HFFc6 (cell line): Measurements from ENCODE around the gene HEXD. TPM values are rescaled to one million over a fixed set of nuclear protein-coding genes. Genes with fewer than 3 reads are reported as not detected.

Source experiments
- DNase-seq: peaks from one replicate; pipeline ENCODE4 v3.0.0-alpha.2; 2018
- H3K27ac Mint-ChIP-seq: 2 replicates; pipeline ENCODE4 v1.8.0; 2020; ENCODE audit warnings: mild to moderate bottlenecking, mixed read lengths
- H3K27me3 Mint-ChIP-seq: 2 replicates; pipeline ENCODE4 v1.8.0; 2021; ENCODE audit warnings: mild to moderate bottlenecking, moderate library complexity, mixed read lengths; ENCODE audit not compliant: insufficient read depth
- H3K36me3 Mint-ChIP-seq: 2 replicates; pipeline ENCODE4 v1.8.0; 2021; ENCODE audit warnings: low read depth, mixed read lengths
- H3K4me1 Mint-ChIP-seq: 2 replicates; pipeline ENCODE4 v1.8.0; 2020; ENCODE audit warnings: low read depth, mixed read lengths
- H3K4me3 Mint-ChIP-seq: 2 replicates; pipeline ENCODE4 v1.8.0; 2020; ENCODE audit warnings: mild to moderate bottlenecking, moderate library complexity, mixed read lengths
- H3K9me3 Mint-ChIP-seq: 2 replicates; pipeline ENCODE4 v1.8.0; 2020; ENCODE audit warnings: mild to moderate bottlenecking, mixed read lengths
- total RNA-seq, 6 experiments: library from RNA; stranded (reverse); fragmentation: NEBNext Ultra II Directional; extraction: Animal tissue kit (Norgen Biotek cat#: 25700); gene quantifications; 2 replicates in 1 of 6; 3 replicates in 5 of 6; pipeline ENCODE4 v1.2.3, GENCODE V29; 2021
- TF ChIP-seq, protein P1 (sequence below): fragments of 200-600 bp; sonication (generic); IDR thresholded peaks from 2 replicates; pipeline ENCODE4 v1.5.0; 2021; ENCODE audit warnings: antibody characterized with exemption, mild to moderate bottlenecking

Gene HEXD
- total RNA-seq, 6 experiments from 2014 or later: 4.3 to 6.8 (median 5.6) TPM

DNA sequence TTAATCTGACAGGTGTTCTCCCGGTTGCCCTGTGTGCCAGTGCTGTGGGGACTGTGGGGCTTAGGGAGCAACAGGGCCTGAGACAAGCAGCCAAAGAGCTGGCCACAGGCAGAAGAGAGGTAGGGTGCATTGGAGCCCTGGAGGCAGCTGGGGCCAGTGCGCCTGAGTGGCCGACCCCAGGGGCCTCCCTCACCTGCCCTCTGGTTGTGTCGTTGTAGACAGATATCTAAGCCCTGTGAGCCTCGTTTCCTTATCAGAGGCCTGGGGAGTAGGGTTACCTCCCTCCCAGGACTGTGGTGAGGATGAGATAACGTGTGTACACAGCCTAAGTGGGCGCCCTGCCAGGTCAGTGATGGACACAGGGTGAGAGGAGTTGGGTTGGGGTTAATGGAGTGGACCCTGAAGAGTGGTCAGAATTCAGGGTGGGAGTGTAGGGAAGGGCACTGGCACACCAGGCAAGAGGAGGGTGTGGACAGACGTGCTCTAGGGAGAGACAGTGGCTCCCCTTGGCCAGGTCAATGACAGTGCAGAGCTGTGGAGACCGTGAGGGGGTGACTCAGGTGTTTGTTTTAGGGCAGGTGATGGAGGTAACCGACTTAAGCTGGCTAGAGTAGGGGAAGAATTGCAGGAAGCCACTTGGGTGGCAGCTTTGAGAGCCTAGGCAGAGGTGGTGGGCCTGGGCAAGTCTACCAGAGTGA lies 43.8 kb downstream of the HEXD start:
- H3K9me3 Mint-ChIP-seq: no peaks in the 10 kb centered on the region
- DNase-seq: no peak
- no peak overlapping the region for H3K4me3 Mint-ChIP-seq
- TF ChIP-seq, protein P1, sequence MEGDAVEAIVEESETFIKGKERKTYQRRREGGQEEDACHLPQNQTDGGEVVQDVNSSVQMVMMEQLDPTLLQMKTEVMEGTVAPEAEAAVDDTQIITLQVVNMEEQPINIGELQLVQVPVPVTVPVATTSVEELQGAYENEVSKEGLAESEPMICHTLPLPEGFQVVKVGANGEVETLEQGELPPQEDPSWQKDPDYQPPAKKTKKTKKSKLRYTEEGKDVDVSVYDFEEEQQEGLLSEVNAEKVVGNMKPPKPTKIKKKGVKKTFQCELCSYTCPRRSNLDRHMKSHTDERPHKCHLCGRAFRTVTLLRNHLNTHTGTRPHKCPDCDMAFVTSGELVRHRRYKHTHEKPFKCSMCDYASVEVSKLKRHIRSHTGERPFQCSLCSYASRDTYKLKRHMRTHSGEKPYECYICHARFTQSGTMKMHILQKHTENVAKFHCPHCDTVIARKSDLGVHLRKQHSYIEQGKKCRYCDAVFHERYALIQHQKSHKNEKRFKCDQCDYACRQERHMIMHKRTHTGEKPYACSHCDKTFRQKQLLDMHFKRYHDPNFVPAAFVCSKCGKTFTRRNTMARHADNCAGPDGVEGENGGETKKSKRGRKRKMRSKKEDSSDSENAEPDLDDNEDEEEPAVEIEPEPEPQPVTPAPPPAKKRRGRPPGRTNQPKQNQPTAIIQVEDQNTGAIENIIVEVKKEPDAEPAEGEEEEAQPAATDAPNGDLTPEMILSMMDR: no peak
- H3K27me3 Mint-ChIP-seq: no peaks in the 10 kb centered on the region
- no peak overlapping the region for H3K27ac Mint-ChIP-seq
- H3K36me3 Mint-ChIP-seq: peaks cover 9% of the 10 kb centered on the region
- peaks cover 22% of the 10 kb centered on the region for H3K4me1 Mint-ChIP-seq

DNA sequence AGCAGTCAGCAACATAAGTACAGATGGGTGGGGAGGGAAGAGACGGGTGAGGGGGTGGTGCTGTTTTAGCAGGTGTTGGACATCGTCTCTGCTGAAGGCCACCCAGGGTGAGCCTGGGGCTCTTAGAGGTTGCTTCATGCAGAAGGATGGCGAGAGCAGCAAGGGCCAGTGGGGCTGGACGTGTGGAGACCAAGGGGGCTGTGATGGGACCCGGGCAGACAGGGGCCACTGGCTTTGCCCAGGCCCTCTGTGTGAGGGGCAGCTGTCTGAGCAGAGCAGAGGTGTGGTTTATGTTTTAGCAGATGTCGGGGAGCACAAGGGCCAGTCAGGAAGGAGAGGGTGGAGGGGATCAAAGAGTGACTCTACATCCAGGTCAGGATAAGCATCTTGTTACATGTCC lies 45.2 kb downstream of the HEXD start:
- Mint-ChIP-seq H3K27me3 (no peaks in the 10 kb centered on the region), H3K4me1 (peaks cover 12% of the 10 kb centered on the region), H3K27ac (no peak overlapping the region), H3K4me3 (no peak overlapping the region), H3K36me3 (peaks cover 9% of the 10 kb centered on the region), H3K9me3 (no peaks in the 10 kb centered on the region)
- no peak for DNase-seq
- TF ChIP-seq, protein P1: no peak

DNA sequence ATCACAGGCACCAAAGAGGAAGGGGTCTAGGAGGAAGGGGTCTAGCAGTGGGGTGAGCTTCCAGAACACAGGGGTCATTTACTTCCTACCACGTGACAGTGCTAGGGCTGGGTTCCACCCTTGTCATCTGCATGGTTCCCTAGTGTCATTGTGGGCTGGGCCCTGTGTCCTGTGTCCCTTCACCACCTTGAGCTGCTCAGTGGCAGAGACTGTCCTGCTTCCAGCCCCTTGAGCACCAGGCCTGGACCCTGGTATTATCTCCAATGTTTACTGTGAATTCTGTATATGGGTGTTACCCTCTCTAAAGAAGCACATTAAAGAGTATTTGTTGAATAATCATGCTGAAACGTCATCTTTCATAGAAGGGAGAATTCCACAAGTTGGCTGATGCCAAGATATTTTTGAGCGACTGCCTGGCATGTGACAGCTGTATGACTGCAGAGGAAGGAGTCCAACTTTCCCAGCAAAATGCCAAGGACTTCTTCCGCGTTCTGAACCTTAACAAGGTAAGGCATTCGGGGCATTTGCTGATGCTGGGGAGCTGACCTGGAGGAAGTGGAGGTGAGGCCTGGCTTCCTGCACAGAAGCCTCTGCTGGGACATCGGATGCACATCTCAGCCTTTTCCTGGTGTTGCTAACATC lies 45.9 kb downstream of the HEXD start:
- H3K4me1 Mint-ChIP-seq: peaks cover 15% of the 10 kb centered on the region
- H3K9me3 Mint-ChIP-seq: no peaks in the 10 kb centered on the region
- H3K27ac Mint-ChIP-seq: no peak overlapping the region
- no peak overlapping the region for H3K4me3 Mint-ChIP-seq
- no peaks in the 10 kb centered on the region for H3K27me3 Mint-ChIP-seq
- peaks cover 16% of the 10 kb centered on the region for H3K36me3 Mint-ChIP-seq
- no peak for DNase-seq
- TF ChIP-seq, protein P1: no peak

DNA sequence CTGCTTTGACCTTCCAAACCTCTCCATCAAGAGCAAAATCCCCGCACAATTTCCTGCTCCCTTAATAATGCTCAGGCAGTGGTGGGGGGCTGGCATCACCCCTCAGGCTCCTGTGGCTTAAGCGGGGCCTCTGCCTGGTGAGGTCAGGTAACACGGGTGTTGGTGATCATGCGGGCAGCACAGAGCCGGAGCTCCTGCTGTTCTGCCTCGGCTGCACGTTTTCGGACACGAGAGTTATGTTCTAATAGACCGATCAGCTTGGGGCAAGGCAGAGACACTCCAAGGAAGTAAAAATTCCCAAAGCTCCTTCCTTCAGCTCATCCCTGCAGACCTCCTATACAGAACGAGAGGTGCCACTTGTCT lies 46.4 kb downstream of the HEXD start:
- H3K27ac Mint-ChIP-seq: no peak overlapping the region
- peaks cover 20% of the 10 kb centered on the region for H3K36me3 Mint-ChIP-seq
- TF ChIP-seq, protein P1: no peak
- DNase-seq: no peak
- H3K4me3 Mint-ChIP-seq: no peak overlapping the region
- H3K9me3 Mint-ChIP-seq: no peaks in the 10 kb centered on the region
- peaks cover 10% of the 10 kb centered on the region for H3K4me1 Mint-ChIP-seq
- H3K27me3 Mint-ChIP-seq: no peaks in the 10 kb centered on the region

DNA sequence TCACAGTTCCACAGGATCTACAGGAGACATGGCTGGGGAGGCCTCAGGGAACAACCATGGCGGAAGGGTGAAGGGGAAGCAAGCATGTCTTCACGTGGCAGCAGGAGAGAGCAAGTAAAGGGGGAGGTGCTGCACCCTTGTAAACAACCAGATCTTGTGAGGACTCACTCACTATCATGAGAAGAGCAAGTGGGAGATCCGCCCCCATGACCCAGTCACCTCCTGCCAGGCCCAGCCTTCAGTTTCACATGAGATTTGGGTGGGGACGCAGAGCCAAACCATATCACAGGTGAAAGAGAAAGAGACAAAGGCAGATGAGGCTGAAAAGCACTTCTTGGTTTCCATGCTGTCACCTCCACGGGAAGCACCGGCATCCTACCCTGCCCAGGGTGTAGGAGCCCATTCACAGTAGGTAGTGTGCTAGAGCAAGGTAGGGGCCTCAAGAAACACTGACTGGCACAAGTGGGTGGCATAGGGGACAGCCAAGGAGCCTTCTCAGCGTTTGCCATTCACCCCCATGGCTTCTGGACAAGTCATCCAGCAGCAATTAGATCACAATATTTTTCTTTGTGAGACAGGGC lies 47.0 kb downstream of the HEXD start:
- DNase-seq: no peak
- Mint-ChIP-seq H3K4me1 (peaks cover 5% of the 10 kb centered on the region; the same call in 1 of the 2 replicates), H3K4me3 (no peak overlapping the region), H3K36me3 (peaks cover 23% of the 10 kb centered on the region), H3K27me3 (no peaks in the 10 kb centered on the region), H3K9me3 (no peaks in the 10 kb centered on the region), H3K27ac (no peak overlapping the region)
- TF ChIP-seq, protein P1: no peak
